ENCODE measurements around the gene TBC1D1. TPM values are rescaled to one million over a fixed set of nuclear protein-coding genes. Genes with fewer than 3 reads are reported as not detected.

Gene TBC1D1
- total RNA-seq, 1 experiment from 2014 or later = 42.6 TPM

DNA sequence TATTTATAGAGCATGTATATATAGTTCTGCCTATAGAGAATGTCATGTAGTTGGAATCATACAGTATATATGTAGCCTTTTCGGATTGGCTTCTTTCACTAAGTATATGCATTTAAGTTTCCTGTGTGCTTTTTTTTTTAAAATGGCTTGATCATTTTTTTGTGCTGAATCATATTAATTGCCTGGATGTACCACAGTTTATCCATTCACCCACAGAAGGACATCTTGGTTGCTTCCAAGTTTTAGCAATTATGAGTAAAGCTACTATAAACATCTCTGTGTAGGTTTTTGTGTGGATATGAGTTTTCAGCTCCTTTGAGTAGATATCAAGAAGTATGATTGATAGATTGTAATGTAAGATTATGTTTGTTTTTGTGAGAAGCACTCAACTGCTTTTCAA lies 93.1 kb downstream of the TBC1D1 start:
- H3K4me1 ChIP-seq (ENCODE audit: insufficient read depth, low read length, poor library complexity, severe bottlenecking) = peaks cover 10% of the 10 kb centered on the region
- no peaks in the 10 kb centered on the region for H3K36me3 ChIP-seq (ENCODE audit: insufficient read depth, low read length, poor library complexity, severe bottlenecking)
- no peaks in the 10 kb centered on the region for H3K27me3 ChIP-seq (replicated peaks; ENCODE audit: insufficient read depth, low read depth, low read length, poor library complexity)
- DNase-seq (ENCODE audit: low spot score) = no peak
- H3K4me3 ChIP-seq (ENCODE audit: low read depth, low read length, poor library complexity, severe bottlenecking) = no peak overlapping the region
- TF ChIP-seq, protein P1, sequence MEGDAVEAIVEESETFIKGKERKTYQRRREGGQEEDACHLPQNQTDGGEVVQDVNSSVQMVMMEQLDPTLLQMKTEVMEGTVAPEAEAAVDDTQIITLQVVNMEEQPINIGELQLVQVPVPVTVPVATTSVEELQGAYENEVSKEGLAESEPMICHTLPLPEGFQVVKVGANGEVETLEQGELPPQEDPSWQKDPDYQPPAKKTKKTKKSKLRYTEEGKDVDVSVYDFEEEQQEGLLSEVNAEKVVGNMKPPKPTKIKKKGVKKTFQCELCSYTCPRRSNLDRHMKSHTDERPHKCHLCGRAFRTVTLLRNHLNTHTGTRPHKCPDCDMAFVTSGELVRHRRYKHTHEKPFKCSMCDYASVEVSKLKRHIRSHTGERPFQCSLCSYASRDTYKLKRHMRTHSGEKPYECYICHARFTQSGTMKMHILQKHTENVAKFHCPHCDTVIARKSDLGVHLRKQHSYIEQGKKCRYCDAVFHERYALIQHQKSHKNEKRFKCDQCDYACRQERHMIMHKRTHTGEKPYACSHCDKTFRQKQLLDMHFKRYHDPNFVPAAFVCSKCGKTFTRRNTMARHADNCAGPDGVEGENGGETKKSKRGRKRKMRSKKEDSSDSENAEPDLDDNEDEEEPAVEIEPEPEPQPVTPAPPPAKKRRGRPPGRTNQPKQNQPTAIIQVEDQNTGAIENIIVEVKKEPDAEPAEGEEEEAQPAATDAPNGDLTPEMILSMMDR (conservative IDR thresholded peaks at IDR 0.05; ENCODE audit: low read depth, low read length) = no peak
- no peak for TF ChIP-seq EZH2 (IDR thresholded peaks at IDR 0.05; ENCODE audit: borderline replicate concordance, low read depth, low read length, poor library complexity, severe bottlenecking)
- no peaks in the 10 kb centered on the region for H3K9me3 ChIP-seq (ENCODE audit: low read depth, low read length, poor library complexity, severe bottlenecking)
- H3K27ac ChIP-seq (ENCODE audit: low read depth, low read length, poor library complexity, severe bottlenecking) = no peak overlapping the region
- intact Hi-C loops (cut with micrococcal nuclease; ENCODE audit: unreplicated experiment) = no loop called here
- POLR2A ChIA-PET (ENCODE audit: low non-redundant PET) = no interaction called here
- CTCF ChIA-PET = no interaction called here
- BruUV-seq (replicated peaks) = no TSS peak

- ChIA-PET CTCF (no interaction called here), POLR2A (ENCODE audit: low non-redundant PET) (no interaction called here)
- Histone ChIP-seq H3K4me3 (ENCODE audit: low read depth, low read length, poor library complexity, severe bottlenecking) (no peak overlapping the region), H3K9me3 (ENCODE audit: low read depth, low read length, poor library complexity, severe bottlenecking) (no peaks in the 10 kb centered on the region), H3K27me3 (replicated peaks; ENCODE audit: insufficient read depth, low read depth, low read length, poor library complexity) (no peaks in the 10 kb centered on the region), H3K36me3 (ENCODE audit: insufficient read depth, low read length, poor library complexity, severe bottlenecking) (no peaks in the 10 kb centered on the region), H3K4me1 (ENCODE audit: insufficient read depth, low read length, poor library complexity, severe bottlenecking) (peaks cover 10% of the 10 kb centered on the region), H3K27ac (ENCODE audit: low read depth, low read length, poor library complexity, severe bottlenecking) (no peak overlapping the region)
- DNase-seq (ENCODE audit: low spot score) = peak; percentile 9
- intact Hi-C loops (cut with micrococcal nuclease; ENCODE audit: unreplicated experiment) = no loop called here
- TF ChIP-seq, protein P1 (conservative IDR thresholded peaks at IDR 0.05; ENCODE audit: low read depth, low read length) = no peak
- no peak for TF ChIP-seq EZH2 (IDR thresholded peaks at IDR 0.05; ENCODE audit: borderline replicate concordance, low read depth, low read length, poor library complexity, severe bottlenecking)
- no TSS peak for BruUV-seq (replicated peaks)
Observed at GRCh38 chr4:37985730-37986275, 94.9 kb downstream of the TBC1D1 start.

DNA sequence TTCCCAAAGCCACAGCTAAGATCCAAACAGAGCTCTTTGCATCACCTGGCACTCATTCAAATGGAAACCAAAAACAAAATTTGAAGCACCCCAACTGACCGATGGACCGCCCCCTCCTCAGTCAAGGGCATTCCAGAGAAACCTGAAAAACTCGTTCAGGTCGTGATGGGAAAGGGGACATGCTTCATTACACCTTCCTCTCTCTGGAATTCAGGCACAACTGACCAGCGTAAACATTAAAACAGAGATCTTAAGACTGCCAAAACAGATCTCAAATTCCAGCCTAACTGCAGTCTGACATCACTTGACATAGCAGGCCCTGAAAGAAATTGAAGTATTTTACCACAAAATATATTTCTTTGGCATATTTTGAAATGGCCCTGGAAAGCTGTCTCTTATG lies 97.8 kb downstream of the TBC1D1 start:
- Histone ChIP-seq H3K36me3 (ENCODE audit: insufficient read depth, low read length, poor library complexity, severe bottlenecking) (no peaks in the 10 kb centered on the region), H3K4me1 (ENCODE audit: insufficient read depth, low read length, poor library complexity, severe bottlenecking) (peaks cover 10% of the 10 kb centered on the region), H3K4me3 (ENCODE audit: low read depth, low read length, poor library complexity, severe bottlenecking) (no peak overlapping the region), H3K9me3 (ENCODE audit: low read depth, low read length, poor library complexity, severe bottlenecking) (no peaks in the 10 kb centered on the region), H3K27ac (ENCODE audit: low read depth, low read length, poor library complexity, severe bottlenecking) (no peak overlapping the region), H3K27me3 (replicated peaks; ENCODE audit: insufficient read depth, low read depth, low read length, poor library complexity) (no peaks in the 10 kb centered on the region)
- POLR2A ChIA-PET (ENCODE audit: low non-redundant PET) = no interaction called here
- CTCF ChIA-PET = no interaction called here
- intact Hi-C loops (cut with micrococcal nuclease; ENCODE audit: unreplicated experiment) = no loop called here
- DNase-seq (ENCODE audit: low spot score) = no peak
- TF ChIP-seq, protein P1 (conservative IDR thresholded peaks at IDR 0.05; ENCODE audit: low read depth, low read length) = no peak
- no peak for TF ChIP-seq EZH2 (IDR thresholded peaks at IDR 0.05; ENCODE audit: borderline replicate concordance, low read depth, low read length, poor library complexity, severe bottlenecking)
- no TSS peak for BruUV-seq (replicated peaks)
